Measurements from ENCODE around the gene CDCA8. TPM values are rescaled to one million over a fixed set of nuclear protein-coding genes. Genes with fewer than 3 reads are reported as not detected.

CDCA8 gene
- 0.78 TPM for total RNA-seq
- long read RNA-seq, partial matches to known transcripts: 0 of 3 reads
- long read RNA-seq, other reads (novel, unspliced or antisense): 0 of 3 reads

GRCh38 chr1:37692078-37692833, at the start of gene CDCA8:
Gene CDCA8 (plus strand): TSS chr1:37692516. CDS start chr1:37692691, 175 bp downstream.
- Histone ChIP-seq H3K9me3 (no peaks in the 10 kb centered on the region), H3K36me3 (no peaks in the 10 kb centered on the region), H3K27me3 (no peaks in the 10 kb centered on the region), H3K4me1 (peaks cover 32% of the 10 kb centered on the region), H3K4me3 (peak within 1 kb of the TSS; percentile 84), H3K27ac (peak within 1 kb of the TSS; percentile 85)
- TF ChIP-seq CTCF (IDR thresholded peaks at IDR 0.05): peak; percentile 72
- intact Hi-C loops (cut with DNase I): no loop called here
- peak; percentile 99 for DNase-seq
- peak; percentile 97 for ATAC-seq

- H3K36me3 ChIP-seq: no peaks in the 10 kb centered on the region
- H3K4me3 ChIP-seq: no peak overlapping the region
- DNase-seq: no peak
- intact Hi-C loops (cut with DNase I): no loop called here
- peaks cover 7% of the 10 kb centered on the region for H3K27me3 ChIP-seq
- no peak for TF ChIP-seq CTCF (IDR thresholded peaks at IDR 0.05)
- H3K9me3 ChIP-seq: no peaks in the 10 kb centered on the region
- no peaks in the 10 kb centered on the region for H3K4me1 ChIP-seq
- no peak overlapping the region for H3K27ac ChIP-seq
- no peak for ATAC-seq
Observed at GRCh38 chr1:37647281-37647680, 45.0 kb upstream of the CDCA8 start.

- Histone ChIP-seq H3K27ac (no peak overlapping the region), H3K9me3 (no peaks in the 10 kb centered on the region), H3K4me1 (no peaks in the 10 kb centered on the region), H3K27me3 (no peaks in the 10 kb centered on the region), H3K36me3 (no peaks in the 10 kb centered on the region), H3K4me3 (no peak overlapping the region)
- no peak for TF ChIP-seq CTCF (IDR thresholded peaks at IDR 0.05)
- DNase-seq (no peak), ATAC-seq (no peak)
- intact Hi-C loops (cut with DNase I): no loop called here
Observed at GRCh38 chr1:37650173-37650572, 42.1 kb upstream of the CDCA8 start.

GRCh38 chr1:37650721-37651120, 41.6 kb upstream of the CDCA8 start:
- Histone ChIP-seq H3K27me3 (no peaks in the 10 kb centered on the region), H3K36me3 (no peaks in the 10 kb centered on the region), H3K4me1 (no peaks in the 10 kb centered on the region), H3K4me3 (no peak overlapping the region), H3K9me3 (no peaks in the 10 kb centered on the region), H3K27ac (no peak overlapping the region)
- TF ChIP-seq CTCF (IDR thresholded peaks at IDR 0.05): no peak
- DNase-seq (no peak), ATAC-seq (no peak)
- intact Hi-C loops (cut with DNase I): no loop called here

GRCh38 chr1:37651803-37652202, 40.5 kb upstream of the CDCA8 start:
- Histone ChIP-seq H3K9me3 (no peaks in the 10 kb centered on the region), H3K27me3 (no peaks in the 10 kb centered on the region), H3K27ac (no peak overlapping the region), H3K4me3 (no peak overlapping the region), H3K36me3 (no peaks in the 10 kb centered on the region), H3K4me1 (no peaks in the 10 kb centered on the region)
- no peak for ATAC-seq
- no peak for TF ChIP-seq CTCF (IDR thresholded peaks at IDR 0.05)
- intact Hi-C loops (cut with DNase I): no loop called here
- no peak for DNase-seq
